ENCODE measurements around the gene RINL.
"Not testable (repeated sequence)": the region's sequence is repeated elsewhere in the genome, so short reads cannot be mapped to it uniquely, and the experiment has no call there.

DNA sequence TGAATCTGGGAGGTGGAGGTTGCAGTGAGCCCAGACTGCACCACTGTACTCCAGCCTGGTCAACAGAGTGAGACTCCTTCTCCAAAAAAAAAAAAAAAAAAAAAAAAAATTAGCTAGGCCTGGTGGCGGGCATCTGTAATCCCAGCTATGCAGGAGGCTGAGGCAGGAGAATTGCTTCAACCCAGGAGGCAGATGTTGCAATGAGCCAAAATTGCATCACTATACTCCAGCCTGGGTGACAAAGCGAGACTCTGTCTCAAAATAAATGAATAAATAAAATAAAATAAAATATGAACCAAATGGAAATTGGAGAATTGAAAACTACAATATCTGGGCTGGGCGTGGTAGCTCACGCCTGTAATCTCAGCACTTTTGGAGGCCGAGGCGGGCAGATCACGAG is 48.9 kb downstream of the RINL start:
- TF ChIP-seq, protein P1, sequence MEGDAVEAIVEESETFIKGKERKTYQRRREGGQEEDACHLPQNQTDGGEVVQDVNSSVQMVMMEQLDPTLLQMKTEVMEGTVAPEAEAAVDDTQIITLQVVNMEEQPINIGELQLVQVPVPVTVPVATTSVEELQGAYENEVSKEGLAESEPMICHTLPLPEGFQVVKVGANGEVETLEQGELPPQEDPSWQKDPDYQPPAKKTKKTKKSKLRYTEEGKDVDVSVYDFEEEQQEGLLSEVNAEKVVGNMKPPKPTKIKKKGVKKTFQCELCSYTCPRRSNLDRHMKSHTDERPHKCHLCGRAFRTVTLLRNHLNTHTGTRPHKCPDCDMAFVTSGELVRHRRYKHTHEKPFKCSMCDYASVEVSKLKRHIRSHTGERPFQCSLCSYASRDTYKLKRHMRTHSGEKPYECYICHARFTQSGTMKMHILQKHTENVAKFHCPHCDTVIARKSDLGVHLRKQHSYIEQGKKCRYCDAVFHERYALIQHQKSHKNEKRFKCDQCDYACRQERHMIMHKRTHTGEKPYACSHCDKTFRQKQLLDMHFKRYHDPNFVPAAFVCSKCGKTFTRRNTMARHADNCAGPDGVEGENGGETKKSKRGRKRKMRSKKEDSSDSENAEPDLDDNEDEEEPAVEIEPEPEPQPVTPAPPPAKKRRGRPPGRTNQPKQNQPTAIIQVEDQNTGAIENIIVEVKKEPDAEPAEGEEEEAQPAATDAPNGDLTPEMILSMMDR (IDR thresholded peaks at IDR 0.05; ENCODE audit: low read length) = not testable (repeated sequence)
- TF ChIP-seq EZH2 (IDR thresholded peaks at IDR 0.05; ENCODE audit: borderline replicate concordance, low read length) = not testable (repeated sequence)

All from OCI-LY1 (cell line).